Retinal pigment epithelial cell (primary cell): Measurements from ENCODE around the gene PIP4K2A.
A peak's percentile ranks its signal among the peaks of the same experiment; 100 is the strongest.
"Not testable (repeated sequence)": the region's sequence is repeated elsewhere in the genome, so short reads cannot be mapped to it uniquely, and the experiment has no call there.

Experiments
- DNase-seq: peaks from one replicate; pipeline ENCODE4 v3.0.0-alpha.2; 2010; ENCODE audit warnings: low read depth
- H3K4me3 ChIP-seq: 2 replicates; pipeline ENCODE4 v1.5.1; 2011; ENCODE audit warnings: mild to moderate bottlenecking, low read length, control low read depth, moderate library complexity
- TF ChIP-seq, protein P1 (sequence below): conservative IDR thresholded peaks from 2 replicates; pipeline ENCODE4 v1.5.1; 2011; ENCODE audit warnings: low read depth, low read length, control low read depth, inconsistent platforms

PIP4K2A gene

GRCh38 chr10:22720667-22721066 lies 6.3 kb upstream of the PIP4K2A start:
- TF ChIP-seq, protein P1, sequence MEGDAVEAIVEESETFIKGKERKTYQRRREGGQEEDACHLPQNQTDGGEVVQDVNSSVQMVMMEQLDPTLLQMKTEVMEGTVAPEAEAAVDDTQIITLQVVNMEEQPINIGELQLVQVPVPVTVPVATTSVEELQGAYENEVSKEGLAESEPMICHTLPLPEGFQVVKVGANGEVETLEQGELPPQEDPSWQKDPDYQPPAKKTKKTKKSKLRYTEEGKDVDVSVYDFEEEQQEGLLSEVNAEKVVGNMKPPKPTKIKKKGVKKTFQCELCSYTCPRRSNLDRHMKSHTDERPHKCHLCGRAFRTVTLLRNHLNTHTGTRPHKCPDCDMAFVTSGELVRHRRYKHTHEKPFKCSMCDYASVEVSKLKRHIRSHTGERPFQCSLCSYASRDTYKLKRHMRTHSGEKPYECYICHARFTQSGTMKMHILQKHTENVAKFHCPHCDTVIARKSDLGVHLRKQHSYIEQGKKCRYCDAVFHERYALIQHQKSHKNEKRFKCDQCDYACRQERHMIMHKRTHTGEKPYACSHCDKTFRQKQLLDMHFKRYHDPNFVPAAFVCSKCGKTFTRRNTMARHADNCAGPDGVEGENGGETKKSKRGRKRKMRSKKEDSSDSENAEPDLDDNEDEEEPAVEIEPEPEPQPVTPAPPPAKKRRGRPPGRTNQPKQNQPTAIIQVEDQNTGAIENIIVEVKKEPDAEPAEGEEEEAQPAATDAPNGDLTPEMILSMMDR = no peak
- no peak overlapping the region for H3K4me3 ChIP-seq
- no peak for DNase-seq

DNA sequence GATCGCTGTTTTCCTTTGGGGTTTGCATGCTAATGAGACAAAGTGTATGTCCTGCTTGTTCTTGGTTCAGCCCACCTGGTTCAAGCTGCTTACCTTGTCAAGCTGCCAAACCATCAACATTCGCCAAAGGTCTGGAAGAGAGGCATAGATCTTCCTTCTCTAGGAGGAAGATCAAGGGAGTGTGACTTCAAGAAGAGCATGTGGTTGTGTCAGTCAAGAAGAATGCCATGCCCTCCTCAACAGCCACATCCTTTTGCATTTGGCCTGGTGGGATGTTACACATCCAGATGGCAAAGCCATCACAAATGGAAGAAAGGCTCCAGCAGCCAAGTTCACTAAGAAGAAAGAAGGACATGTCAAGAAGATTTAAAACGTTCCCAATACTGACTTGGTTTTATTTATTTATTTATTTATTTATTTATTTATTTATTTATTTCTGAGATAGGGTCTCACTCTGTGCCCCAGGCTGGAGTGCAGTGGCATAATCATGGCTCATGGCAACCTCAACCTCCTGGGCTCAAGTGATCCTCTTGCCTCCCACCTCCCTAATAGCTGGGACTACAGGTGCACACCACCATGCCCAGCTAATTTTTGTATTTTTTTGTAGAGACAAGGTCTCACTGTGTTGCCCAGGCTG lies 5.1 kb upstream of the PIP4K2A start:
- DNase-seq = no peak
- TF ChIP-seq, protein P1 = no peak
- H3K4me3 ChIP-seq = no peak overlapping the region

DNA sequence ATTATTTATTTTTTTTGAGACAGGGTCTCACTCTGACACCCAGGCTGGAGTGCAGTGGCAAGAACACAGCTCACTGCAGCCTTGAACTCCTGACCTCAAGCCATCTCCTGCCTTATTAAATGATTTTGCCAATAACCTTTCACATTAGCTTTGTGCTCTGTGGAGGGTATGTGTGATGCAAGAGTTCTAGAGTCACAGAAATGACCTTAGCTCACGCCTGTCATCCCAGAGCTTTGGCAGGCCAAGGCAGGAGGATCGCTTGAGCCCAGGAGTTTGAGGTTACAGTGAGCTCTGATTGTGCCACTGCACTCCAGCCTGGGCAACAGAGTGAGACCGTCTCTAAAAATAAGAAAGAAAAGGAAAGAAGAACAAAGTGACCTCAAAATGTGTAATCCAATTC lies 4.3 kb upstream of the PIP4K2A start:
- DNase-seq, H3K4me3 ChIP-seq: not testable (repeated sequence)

GRCh38 chr10:22717728-22718127 lies 3.4 kb upstream of the PIP4K2A start:
- DNase-seq = no peak
- H3K4me3 ChIP-seq = no peak overlapping the region
- TF ChIP-seq, protein P1 = no peak

DNA sequence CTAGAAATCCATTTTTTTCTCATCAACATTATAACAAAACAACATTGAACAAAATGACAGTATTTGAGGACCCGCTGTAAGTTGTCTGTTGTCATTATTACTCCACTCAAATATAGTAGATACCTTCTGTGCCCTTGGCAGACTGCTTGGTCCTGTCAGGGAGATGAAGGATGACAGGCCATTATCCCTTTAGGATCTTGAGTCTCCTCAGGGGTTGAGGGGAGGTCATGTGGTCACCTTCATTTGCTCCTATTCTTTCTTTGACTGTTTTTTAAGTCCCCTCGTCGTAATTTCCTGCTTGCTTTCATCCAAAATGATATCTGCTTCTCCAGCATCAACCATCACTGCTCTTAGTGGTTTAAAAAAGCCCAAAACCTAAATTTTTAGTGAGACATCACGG lies 2.6 kb upstream of the PIP4K2A start:
- DNase-seq = no peak
- no peak overlapping the region for H3K4me3 ChIP-seq
- TF ChIP-seq, protein P1 = no peak

GRCh38 chr10:22715290-22715625 lies 880 bp upstream of the PIP4K2A start:
- TF ChIP-seq, protein P1 = no peak
- DNase-seq = no peak
- peak overlapping the region; percentile 55 for H3K4me3 ChIP-seq

- H3K4me3 ChIP-seq = peak overlapping the region; percentile 89
- no peak for DNase-seq
- TF ChIP-seq, protein P1 = no peak
Measured at GRCh38 chr10:22713853-22714478, 412 bp downstream of the PIP4K2A start.
